Activated B cell treated with CpG ODN at 0.5 μM for 24 hours (primary cell): ENCODE measurements around the gene WBP2NL. TPM values are rescaled to one million over a fixed set of nuclear protein-coding genes. Genes with fewer than 3 reads are reported as not detected.
A peak's percentile ranks its signal among the peaks of the same experiment; 100 is the strongest.

Source experiments
- ATAC-seq: fragments of 200-7000 bp; cut with Tn5 transposase; one replicate; pipeline ENCODE4 v1.10.0; 2021; ENCODE audit warnings: low read depth, mild to moderate bottlenecking, moderate library complexity
- CTCF ChIA-PET: fragments of 350-600 bp; sonication (Branson Sonifier 250); formaldehyde crosslinking; loops from one replicate; lab custom pipeline; 2021; ENCODE audit warnings: antibody characterized with exemption; lab: Charles Lee
- POLR2A ChIA-PET: fragments of 350-600 bp; sonication (Branson Sonifier 250); formaldehyde crosslinking; loops from one replicate; lab custom pipeline; 2021; ENCODE audit warnings: antibody characterized with exemption; lab: Charles Lee
- DNase-seq: peaks from one replicate; pipeline ENCODE4 v3.0.0; 2022
- H3K27ac Mint-ChIP-seq: one replicate; pipeline ENCODE4 v1.8.0; 2020; ENCODE audit warnings: mixed read lengths
- H3K27me3 Mint-ChIP-seq: one replicate; pipeline ENCODE4 v1.8.0; 2021; ENCODE audit warnings: mixed read lengths
- H3K36me3 Mint-ChIP-seq: one replicate; pipeline ENCODE4 v1.8.0; 2021; ENCODE audit warnings: low read depth, mixed read lengths
- H3K4me1 Mint-ChIP-seq: one replicate; pipeline ENCODE4 v1.8.0; 2021; ENCODE audit warnings: mixed read lengths
- H3K4me3 Mint-ChIP-seq: one replicate; pipeline ENCODE4 v1.8.0; 2020; ENCODE audit warnings: mild to moderate bottlenecking, mixed read lengths
- H3K9me3 Mint-ChIP-seq: one replicate; pipeline ENCODE4 v1.8.0; 2020; ENCODE audit warnings: mixed read lengths
- intact Hi-C: fragments of 100-400 bp; cut with micrococcal nuclease; formaldehyde crosslinking; loops from one replicate; pipeline ENCODE4 v1.15.1; 2024
- total RNA-seq: library from RNA; stranded (reverse); gene quantifications from 2 replicates; pipeline ENCODE4 v1.2.3, GENCODE V29; 2022
- TF ChIP-seq, protein P1 (sequence below): fragments of 200-600 bp; IDR thresholded peaks from one replicate; pipeline ENCODE4 v1.8.0; 2022; ENCODE audit warnings: antibody characterized with exemption, mild to moderate bottlenecking

WBP2NL gene
- total RNA-seq, 1 donor from 2014 or later, result 7.8 TPM

DNA sequence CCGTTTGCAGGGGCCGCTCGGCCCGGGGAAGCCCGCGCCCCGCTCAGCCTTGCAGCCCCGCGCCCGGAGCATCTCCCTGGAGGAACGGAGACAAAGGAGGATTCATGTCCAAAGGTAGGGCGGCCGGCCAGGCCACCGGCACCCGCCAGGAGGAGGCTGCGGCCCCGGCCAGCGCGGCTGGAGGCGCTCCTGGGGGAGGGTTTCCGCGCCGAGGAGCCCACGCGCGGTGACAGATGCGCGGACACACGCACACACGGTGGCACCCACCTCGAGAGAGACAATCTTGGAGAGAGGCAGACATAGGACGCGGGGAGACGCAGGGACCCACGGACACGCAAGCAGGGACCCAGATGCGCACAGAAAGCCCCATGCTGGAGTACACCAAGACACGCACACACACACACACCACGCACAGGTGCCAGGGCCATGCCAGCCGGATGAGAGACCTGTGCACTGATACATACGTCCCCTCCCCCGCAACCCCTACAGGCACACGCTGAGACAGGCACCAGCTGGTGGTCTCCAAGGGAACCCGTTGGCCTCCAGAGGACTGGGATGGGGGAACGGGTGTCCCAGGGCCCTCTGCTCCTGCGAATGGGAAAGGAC, 21.5 kb upstream of the WBP2NL start:
- H3K27me3 Mint-ChIP-seq, result peaks cover 40% of the 10 kb centered on the region
- DNase-seq (no peak), ATAC-seq (peak; percentile 18)
- no peak overlapping the region for H3K27ac Mint-ChIP-seq
- intact Hi-C loops, result no loop called here
- ChIA-PET CTCF (no interaction called here), POLR2A (interaction anchor here (0.6 to 1.5 kb wide), 3 partner anchors 93 to 156 kb away, joined by 3 to 5 read pairs (median 3); partner anchors contain the start of genes NAGA and SMDT1)
- H3K4me3 Mint-ChIP-seq, result peak overlapping the region; percentile 57
- TF ChIP-seq, protein P1, sequence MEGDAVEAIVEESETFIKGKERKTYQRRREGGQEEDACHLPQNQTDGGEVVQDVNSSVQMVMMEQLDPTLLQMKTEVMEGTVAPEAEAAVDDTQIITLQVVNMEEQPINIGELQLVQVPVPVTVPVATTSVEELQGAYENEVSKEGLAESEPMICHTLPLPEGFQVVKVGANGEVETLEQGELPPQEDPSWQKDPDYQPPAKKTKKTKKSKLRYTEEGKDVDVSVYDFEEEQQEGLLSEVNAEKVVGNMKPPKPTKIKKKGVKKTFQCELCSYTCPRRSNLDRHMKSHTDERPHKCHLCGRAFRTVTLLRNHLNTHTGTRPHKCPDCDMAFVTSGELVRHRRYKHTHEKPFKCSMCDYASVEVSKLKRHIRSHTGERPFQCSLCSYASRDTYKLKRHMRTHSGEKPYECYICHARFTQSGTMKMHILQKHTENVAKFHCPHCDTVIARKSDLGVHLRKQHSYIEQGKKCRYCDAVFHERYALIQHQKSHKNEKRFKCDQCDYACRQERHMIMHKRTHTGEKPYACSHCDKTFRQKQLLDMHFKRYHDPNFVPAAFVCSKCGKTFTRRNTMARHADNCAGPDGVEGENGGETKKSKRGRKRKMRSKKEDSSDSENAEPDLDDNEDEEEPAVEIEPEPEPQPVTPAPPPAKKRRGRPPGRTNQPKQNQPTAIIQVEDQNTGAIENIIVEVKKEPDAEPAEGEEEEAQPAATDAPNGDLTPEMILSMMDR, result no peak
- H3K9me3 Mint-ChIP-seq, result no peaks in the 10 kb centered on the region
- no peaks in the 10 kb centered on the region for H3K36me3 Mint-ChIP-seq
- H3K4me1 Mint-ChIP-seq, result peaks cover 12% of the 10 kb centered on the region

DNA sequence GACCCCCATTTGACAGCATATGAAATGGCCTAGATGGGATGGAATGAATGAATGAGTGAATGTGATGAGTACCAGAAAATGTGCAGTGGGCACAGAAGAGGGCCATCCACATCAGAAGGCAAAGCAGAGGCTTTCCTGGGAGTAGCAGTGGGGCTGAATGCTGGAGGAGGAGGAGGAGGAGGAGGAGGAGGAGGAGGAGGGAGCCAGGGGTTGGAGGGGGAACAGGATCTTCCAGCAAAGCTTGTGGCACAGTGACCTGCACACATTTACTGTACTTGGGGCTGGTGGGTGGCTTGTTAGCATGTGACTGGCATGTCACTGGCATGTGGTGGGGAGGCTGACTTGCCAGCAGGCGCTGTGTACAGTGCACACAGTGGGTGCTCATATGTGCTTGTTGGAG, 19.9 kb upstream of the WBP2NL start:
- H3K4me3 Mint-ChIP-seq, result no peak overlapping the region
- no peak for ATAC-seq
- DNase-seq, result no peak
- POLR2A ChIA-PET, result no interaction called here
- peaks cover 32% of the 10 kb centered on the region for H3K27me3 Mint-ChIP-seq
- H3K27ac Mint-ChIP-seq, result no peak overlapping the region
- intact Hi-C loops, result no loop called here
- CTCF ChIA-PET, result no interaction called here
- no peaks in the 10 kb centered on the region for H3K9me3 Mint-ChIP-seq
- no peaks in the 10 kb centered on the region for H3K36me3 Mint-ChIP-seq
- TF ChIP-seq, protein P1, result no peak
- peaks cover 12% of the 10 kb centered on the region for H3K4me1 Mint-ChIP-seq

DNA sequence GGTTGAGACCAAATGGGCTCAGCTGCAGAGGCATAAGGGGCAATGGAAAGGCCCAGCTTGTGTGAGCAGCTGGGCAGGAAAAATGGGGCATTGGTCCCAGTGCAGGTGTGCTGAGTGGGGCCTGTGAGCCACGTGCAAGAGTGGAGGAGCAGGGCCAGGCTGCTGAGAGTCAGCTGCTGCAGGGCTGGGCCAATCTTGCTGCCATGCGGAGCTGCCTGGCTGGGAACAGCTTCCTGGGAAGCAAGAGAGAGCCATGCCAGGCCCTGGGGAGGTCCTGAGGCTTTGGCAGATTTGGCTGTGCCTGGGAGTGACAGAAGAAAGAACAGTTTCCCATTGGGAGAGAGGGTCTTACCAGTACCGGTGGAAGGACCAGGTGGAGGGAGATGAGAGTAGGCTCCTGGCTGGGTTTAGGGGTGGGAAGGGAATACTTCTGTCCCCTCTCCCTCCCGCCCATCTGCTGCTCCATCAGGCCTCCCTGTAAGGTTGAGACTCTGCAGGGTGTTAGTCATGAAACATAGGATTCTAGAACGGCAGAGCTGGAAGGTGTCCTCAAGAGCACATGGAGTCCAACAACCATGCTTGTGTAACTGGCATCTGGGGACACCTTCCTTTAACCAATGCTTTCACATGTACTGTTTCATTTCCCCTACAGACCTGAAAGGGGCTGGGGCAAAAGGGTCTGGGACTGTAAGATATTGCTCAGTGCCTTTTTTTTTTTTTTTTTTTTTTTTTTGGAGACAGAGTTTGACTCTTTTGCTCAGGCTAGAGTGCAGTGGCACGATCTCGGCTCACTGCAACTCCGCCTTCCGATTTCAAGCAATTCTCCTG, 19.0 kb upstream of the WBP2NL start:
- Mint-ChIP-seq H3K27me3 (peaks cover 30% of the 10 kb centered on the region), H3K4me3 (no peak overlapping the region), H3K4me1 (peaks cover 12% of the 10 kb centered on the region), H3K9me3 (no peaks in the 10 kb centered on the region), H3K27ac (no peak overlapping the region), H3K36me3 (no peaks in the 10 kb centered on the region)
- no peak for ATAC-seq
- TF ChIP-seq, protein P1, result no peak
- intact Hi-C loops, result no loop called here
- DNase-seq, result no peak
- POLR2A ChIA-PET, result no interaction called here
- CTCF ChIA-PET, result interaction anchor here (0.6 kb wide), 1 partner anchor 35 kb away, joined by 3 read pairs; no protein-coding TSS in a partner anchor

DNA sequence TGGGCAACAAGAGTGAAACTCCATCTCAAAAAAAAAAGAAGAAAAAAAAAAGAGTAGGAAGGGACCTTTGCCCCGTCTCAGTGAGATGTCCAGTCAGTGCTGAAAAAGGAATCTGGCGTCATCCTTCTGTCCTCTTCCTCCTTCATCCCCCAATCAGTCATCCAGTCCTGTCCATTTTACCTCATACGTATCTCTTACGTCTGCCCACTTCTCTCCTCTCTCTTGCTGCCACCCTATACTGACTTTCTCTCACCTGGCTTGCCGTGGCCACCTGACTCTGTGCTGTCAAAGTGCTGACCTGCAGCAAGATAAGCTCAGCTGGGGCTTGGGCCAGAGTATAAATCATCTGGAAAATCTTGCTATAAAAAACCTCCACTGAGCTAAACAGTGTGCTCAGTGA, 15.7 kb upstream of the WBP2NL start:
- peaks cover 14% of the 10 kb centered on the region for H3K27me3 Mint-ChIP-seq
- H3K4me1 Mint-ChIP-seq, result no peaks in the 10 kb centered on the region
- intact Hi-C loops, result no loop called here
- no peak overlapping the region for H3K27ac Mint-ChIP-seq
- ATAC-seq (no peak), DNase-seq (no peak)
- H3K36me3 Mint-ChIP-seq, result no peaks in the 10 kb centered on the region
- H3K9me3 Mint-ChIP-seq, result no peaks in the 10 kb centered on the region
- TF ChIP-seq, protein P1, result no peak
- no peak overlapping the region for H3K4me3 Mint-ChIP-seq
- ChIA-PET CTCF (no interaction called here), POLR2A (interaction anchor here (1.1 kb wide), 1 partner anchor 97 kb away, joined by 6 read pairs; the partner anchor contains the start of gene SMDT1)
